Iris pigment epithelial cell (primary cell): Measurements from ENCODE around the gene PARP15.

ENCODE experiments used
- DNase-seq: peaks from one replicate; pipeline ENCODE4 v3.0.0-alpha.2; 2011; ENCODE audit warnings: low read depth

PARP15 gene

DNA sequence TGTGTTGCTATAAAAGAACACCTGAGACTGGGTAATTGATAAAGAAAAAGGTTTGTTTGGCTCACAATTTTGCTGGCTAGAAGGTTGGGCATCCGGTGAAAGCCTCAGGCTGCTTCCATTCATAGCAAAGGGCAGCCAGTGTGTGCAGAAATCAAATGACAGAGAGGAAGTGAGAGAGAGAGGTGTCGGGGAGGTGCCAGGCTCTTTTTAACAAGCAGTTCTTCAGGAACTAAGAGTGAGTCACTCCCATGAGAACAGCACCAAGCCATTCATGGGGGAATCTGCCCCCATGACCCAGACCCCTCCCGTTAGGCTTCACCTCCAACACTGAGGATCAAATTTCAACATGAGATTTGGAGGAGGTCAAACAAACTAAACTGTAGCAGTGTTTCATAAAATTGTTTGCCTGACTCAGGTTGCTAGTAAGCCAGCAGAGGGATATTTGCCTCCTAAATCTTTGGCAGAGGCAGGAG lies 4.5 kb upstream of the PARP15 start:
- DNase-seq = peak; percentile 50

DNA sequence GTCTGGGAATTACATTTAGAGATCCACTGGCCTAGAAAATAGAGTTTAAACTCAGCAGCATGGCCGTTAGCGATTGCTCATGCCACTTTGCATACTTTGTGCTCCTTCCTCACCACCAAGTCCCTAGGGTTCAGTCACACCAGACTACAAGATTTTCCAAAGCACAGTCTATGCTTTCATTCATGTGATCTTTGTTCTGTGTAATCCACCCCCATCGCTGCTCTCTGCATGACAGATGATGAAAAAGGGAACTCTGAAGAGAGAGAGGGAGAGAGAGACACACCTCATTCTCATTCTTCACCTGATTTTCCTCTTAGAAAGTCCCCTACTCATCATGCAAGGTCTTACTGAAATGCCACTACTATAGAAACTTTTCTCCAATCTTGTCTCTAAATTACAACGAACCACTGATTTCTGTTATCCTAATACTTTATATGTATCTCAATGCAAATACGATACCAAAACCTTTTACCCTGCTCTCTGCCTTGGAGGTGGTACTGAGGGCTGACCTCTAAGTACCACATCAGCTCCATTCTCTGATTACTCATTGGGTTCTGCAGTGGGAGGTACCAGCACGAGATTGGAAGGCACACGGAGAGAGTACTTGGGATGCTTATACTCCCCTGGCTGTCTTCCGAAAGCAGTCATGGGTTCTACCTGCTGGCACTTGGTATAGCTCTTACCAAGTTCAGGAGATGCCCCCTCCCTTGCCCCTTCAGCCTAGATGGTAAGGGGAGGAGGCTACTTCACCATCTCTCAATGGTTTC lies 1.1 kb upstream of the PARP15 start:
- DNase-seq = no peak

DNA sequence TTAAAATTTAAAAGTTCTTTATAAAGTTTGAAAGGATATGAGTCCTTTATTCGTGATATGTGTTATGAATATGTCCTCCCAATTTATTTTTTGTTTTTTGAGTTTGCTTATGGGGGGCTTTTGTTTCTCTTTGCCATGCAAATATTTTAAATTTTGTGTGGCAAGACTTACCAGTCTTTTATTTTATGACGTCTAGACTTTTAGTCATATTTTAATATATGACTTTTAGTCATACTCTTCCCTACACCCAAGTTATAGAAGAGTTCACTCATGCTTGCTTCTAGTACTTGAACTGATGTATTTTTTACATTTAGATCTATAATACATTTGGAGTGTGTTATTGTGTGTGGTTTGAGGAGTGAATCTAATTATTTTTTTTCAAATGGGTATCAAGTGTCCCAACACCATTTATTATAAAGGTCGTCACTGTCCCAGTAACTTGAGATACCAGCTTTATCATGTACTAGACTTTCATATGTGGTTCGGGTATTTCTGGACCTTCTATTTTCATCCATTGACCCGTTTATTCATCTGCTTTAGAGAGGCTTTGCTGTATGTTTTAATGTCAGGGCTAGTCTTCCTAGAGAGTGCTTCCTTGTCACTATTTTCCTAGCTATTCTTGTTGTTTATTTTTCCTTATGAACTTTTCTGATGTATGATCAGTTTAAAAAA lies 755 bp downstream of the PARP15 start:
- no peak for DNase-seq

DNA sequence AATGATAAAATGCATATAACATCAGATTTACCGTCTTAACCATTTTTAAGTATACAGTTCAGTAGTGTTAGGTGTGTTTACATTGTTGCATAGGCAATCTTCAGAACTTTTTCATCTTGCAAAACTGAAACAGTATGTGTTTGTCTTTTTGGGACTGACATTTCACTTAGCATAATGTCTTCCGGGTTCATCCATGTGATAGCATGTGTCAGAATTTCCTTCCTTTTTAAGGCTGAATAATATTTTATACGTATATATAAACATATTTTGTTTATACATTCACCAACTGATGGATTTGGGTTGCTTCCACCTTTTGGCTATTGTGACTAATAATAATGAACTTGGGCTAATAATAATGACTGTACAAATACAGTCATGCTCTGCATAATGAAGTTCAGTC lies 3.0 kb downstream of the PARP15 start:
- DNase-seq = no peak

DNA sequence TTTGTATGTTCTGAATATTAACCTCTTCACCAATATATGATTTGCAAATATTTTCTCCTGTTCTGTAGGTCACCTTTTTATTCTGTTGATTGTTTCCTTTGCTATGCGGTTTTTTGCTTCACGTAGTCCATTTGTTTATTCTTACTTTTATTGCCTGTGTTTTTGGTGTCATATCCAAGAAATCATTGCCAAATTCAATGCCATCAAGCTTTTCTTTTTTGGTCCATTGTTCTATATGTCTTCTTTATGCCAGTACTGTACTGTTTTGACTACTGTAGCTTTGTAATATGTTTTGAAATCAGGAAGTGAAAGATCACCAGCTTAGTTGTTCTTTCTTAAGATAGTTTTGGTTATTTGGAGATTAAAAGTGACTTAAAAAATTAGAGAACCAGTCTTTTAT lies 4.2 kb downstream of the PARP15 start:
- DNase-seq = no peak

DNA sequence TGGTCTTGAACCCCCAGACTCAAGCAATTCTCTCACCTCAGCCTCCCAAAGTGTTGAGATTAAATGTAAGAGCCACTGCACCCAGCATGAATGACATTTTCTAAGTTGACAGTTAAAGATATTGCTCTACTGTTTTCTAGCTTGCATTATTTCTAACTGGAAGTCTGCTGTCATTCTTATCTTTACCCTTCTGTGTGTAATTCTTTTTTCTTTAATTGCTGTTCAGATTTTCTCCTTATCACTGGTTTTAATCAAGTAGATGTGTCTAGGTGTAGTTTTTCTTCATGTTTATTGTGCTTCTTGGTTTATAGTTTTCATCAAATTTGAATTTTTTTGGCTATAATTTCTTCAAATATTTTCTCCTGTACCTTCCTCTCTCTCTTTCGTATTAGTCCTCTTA lies 4.9 kb downstream of the PARP15 start:
- DNase-seq = no peak

DNA sequence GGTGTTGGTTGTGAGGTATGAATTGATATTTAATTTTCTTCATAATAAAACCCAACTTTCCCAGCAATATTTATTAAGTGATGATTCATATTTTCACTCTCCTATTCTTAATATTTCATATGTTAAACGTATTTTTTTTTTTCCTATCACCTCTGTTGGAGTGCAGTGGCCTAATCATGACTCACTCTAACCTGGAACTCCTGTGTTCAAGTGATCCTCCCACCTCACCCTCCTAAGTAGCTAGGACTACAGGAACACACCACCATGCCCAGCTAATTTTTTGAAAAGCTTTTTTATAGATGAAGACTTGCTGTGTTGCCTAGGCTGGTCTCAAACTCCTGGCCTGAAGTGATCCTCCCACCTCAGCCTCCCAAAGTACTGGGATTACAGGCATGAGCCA lies 8.6 kb downstream of the PARP15 start:
- DNase-seq = no peak

DNA sequence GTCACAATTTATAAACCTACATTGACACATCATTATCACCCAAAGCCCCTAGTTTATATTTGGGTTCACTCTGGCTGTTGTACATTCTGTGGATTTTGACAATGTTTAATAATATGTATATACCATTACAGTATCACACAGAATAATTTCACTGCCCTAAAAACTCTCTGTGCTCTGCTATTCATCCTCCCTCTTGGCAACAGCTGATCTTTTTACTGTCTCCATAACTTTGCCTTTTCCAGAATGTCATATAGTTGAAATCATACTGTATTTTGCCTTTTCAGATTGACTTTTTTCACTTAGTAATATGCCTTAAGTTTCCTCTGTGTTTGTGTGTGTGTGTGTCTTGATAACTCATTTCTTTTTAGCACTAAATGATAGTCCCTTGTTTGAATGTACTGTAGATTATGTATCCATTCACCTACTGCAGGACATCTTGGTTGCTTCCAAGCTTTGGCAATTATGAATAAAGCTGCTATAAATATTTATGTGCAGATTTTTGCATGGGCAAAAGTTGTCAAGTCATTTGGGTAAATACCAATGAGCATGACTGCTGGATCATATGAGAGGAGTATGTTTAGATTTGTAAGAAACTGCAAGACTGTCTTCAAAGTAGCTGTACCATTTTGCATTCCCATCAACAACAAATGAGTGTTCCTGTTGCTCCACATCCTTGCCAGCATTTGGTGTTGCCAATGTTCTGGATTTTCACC lies 9.5 kb downstream of the PARP15 start:
- DNase-seq = no peak

DNA sequence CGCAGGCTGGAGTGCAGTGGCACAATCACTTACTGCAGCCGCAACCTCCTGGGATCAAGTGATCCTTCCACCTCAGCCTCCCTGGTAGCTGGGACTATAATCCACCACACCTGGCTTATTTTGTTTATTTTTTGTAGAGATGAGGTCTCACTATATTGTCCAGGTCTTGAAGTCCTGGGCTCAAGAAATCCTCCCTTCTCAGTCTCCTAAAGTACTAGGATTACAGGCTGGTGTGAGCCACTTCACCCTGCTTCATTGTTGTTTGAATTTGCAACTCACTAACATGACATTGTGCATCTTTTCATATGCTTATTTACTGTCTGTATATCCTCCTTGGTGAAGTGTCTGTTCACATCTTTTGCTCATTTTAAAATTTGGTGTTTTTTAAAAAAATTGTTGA lies 10.1 kb downstream of the PARP15 start:
- DNase-seq = no peak

DNA sequence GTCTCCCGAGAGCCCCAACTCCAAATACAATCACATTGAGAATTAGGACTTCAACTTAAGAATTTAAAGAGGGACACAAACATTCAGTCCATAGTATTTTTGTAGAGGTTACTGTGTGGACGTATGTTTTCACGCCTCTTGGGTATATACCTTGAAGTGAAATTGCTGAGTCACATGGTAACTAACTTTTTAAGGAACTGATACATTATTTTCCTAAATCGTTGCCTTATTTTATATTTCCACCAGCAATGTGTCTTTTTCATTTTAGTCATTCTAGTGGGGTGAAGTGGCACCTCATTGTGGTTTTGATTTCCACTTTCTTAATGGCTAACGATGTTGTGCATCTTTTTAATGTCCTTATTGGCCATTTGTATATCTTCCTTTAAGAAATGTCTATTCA lies 11.8 kb downstream of the PARP15 start:
- no peak for DNase-seq

DNA sequence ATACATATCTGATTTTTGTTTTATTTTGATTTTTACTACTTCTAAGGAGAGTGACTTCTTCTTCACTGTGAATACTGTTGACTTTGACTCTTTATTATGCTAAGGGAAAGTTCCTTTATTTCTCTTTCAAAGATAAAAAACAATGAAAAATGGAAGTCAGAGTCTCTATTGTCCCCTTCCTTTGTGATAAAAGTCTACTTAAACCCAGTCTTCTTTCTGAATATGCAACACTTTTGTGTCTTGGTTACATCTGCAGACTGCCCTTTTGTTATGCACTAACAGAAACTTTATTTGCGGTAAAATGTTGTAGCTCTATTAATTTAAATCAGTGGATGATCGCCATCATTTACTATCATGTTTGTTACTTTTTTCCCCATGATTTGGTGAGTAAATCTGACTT lies 13.2 kb downstream of the PARP15 start:
- no peak for DNase-seq

DNA sequence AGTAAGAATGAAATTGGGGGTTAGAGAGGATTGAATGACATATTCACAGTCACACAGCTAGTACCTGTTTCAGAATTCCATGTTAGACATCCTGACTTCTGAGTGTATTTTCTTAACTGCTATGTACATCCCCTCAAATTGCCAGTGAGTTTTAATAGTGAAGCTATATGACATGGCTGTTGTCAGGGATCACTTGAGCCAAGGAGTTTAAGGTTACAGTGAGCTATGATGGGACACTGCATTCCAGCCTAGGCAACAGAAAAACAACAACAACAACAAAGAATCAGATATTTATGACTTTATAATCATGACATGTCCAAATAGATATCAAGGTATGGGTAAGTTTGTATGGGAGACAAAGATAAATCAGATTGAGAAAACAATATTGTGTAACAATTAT lies 16.6 kb downstream of the PARP15 start:
- no peak for DNase-seq

DNA sequence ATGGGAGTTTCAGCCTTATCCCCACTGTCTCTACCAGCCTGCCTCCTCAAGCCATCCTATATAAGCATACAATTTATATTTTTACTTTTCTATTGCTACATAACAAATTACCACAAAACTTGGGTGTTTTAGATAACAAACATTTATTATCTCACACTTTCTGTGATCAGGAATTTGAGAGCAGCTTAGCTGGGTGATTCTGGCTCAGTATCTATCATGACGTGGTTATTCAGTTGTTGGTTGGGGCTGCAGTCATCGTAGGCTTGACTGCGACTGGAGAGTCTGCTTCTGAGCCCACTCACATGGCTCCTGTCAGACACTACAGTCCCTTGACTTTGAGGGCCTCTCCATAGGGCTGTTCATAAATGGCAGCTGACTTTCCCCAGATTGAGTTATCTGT lies 20.7 kb downstream of the PARP15 start:
- DNase-seq = no peak

DNA sequence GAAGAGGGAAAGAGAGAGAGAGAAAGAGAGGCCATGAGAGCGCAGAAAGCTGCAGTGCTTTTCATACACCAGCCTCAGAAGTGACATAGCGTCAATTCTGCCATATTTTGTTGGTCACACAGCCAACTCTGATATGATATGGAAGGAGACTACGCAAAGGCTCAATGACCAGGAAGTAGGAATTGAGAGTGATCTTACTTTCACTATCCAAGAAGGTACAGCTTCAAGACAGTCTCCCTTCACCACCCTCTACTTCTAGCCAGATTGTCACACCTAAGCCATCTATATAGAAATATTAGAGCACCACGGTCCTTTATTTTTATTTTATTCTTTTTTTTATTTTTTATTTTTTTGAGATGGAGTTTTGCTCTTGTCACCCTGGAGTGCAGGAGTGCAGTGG lies 21.1 kb downstream of the PARP15 start:
- no peak for DNase-seq

DNA sequence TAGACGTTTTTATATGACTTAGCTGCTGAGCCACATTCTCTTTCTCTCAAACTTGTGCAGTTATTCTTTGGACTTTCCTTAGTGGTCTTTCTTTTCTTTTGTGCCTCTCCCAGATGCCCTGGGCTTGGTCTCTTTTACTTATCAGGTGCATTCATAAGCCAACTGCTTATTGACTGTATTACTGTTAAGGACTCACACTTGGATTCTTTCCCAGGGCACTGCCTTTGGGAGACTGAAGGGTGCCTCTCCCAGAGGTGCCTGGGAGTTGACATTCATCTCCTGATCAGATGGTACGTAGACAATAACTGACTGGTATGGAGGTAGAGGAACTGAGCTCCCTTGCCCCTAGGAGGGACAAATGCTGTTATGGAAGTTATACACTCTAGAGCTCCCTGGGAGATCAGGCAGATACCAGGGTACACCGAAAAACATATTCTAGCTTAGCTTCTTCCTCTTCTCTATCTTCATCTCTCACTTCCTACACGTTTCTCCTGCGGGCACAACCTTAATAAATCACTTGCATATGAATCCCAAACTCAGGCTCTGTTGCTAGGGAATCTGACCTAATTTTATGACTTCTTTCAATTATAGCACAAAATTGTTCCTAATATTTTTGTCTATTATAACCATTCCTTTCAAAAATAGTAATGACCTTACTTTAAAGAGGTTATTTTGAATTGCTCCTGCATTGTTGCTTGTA lies 24.7 kb downstream of the PARP15 start:
- DNase-seq = no peak

DNA sequence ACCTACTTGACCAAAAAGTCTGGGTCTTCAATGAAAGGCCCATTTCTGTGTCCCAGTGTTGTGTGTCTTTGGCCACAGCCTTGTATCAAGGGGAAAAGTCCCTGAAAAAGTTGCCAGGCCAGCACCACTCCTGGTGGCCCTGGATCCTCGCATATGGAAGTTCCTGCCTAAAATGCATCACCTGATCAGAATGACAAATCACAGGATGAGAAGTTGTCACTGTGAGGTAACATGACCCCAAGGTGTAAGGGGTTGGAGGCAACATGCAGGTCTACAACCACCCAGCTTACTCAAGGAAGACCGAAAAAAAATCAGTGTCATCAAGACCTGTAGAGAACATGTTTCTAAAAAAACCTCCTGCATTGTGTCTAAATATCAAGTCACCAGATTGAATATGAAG lies 25.6 kb downstream of the PARP15 start:
- no peak for DNase-seq

DNA sequence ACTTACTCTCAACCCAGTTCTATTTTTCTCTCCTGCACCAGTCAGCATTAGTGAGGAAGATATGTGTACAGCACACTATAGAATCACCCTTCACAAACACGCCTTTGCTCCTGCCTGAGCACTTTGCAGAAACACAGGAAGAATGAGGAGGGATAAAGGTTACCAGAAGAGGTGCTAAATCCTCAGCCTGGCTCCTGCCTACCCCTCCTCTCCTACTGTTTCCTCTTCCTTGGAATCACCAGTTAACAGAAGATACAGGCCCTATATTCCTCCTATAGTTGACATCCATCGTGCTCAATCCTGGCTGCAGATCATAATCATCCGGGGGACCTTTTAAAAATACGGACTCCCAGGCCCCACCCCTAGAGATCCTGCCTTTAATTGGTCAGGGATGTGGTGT lies 28.9 kb downstream of the PARP15 start:
- DNase-seq = no peak

DNA sequence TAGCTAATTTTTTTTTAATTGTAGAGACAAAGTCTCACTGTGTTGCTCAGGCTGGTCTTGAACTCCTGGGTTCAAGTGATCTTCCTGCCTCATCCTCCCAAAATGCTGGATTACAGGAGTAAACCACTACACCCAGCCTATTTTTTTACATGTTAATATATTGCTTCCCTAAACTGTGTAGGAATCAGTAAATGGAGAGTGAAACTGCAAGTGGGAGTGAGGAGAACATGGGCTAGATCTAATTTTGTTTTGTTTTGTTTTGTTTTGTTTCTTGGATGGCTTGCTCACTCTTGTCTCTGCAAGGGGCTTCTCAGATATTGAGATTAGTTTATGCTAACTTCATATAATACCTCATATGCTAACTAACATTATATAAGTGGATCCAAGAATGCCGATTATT lies 31.5 kb downstream of the PARP15 start:
- no peak for DNase-seq

DNA sequence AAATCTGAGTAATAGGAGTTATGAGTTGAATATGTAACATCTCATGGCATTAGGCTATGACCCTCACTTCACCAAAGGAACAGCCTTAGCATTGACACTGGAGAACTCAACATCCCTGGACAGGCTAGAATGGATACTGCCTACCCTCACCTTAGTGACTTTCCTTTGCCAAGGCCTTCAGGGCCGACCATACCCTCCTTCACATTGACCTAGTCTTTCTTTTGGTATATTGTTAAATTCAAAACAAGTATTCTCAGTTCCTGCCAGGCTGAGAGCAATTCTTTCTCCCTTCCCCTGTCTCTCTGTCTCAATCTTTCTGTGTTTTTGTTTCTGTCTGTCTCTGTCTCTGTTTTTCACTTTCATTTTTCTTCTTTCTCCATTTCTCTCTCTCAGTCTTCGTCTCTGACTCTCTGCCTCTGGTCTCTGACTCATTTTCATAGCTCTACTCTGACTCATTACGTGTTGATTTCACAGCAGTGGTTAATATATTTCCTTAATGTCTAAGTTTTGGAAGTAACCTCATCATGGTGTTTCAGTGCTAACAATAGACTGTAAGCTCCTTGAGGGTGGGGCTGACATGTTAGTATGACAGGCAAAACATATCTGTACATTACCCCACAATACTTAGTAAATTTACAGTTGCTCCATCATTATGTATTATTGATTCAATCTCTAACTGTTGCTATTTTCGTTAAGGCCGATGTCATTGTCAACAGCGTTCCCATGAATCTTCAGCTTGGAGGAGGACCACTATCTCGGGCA lies 32.5 kb downstream of the PARP15 start:
- peak; percentile 86 for DNase-seq

DNA sequence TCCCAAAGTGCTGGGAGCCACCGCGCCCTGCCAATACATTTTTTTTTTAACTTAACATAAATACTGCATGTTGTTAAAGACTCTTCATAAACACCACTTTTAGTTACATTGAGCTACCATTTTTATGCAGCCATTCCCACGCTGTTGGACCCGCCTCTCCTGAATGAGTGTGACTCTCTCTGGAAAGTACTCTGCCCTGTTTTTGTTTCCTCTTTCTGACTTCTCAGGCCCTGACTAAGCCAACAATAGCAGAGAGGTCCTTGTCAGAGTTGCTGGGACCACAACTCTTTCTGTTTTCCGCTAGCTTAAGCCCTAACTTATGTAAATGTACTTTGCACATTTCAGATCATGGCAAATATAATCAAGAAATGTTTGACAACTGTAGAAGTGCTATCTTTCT lies 35.2 kb downstream of the PARP15 start:
- DNase-seq = no peak

DNA sequence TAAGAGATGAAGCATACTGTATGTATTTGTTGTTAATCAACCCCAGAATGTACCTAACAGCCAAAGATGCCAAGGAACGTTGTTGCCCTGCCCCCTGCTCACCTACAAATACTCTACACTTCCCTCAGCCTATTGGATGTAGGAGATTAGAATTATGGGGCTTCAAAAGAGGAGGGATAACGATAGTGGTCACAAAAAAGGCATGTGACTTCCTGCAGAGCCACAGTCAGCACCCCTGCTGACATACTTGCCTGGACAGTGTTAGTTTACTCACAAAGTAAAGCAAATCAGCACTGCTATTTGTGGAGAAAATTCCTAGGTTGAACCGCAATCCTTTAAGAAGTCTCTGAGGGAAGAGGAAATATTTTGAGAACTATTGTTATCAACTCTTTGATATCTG lies 37.9 kb downstream of the PARP15 start:
- DNase-seq = no peak

DNA sequence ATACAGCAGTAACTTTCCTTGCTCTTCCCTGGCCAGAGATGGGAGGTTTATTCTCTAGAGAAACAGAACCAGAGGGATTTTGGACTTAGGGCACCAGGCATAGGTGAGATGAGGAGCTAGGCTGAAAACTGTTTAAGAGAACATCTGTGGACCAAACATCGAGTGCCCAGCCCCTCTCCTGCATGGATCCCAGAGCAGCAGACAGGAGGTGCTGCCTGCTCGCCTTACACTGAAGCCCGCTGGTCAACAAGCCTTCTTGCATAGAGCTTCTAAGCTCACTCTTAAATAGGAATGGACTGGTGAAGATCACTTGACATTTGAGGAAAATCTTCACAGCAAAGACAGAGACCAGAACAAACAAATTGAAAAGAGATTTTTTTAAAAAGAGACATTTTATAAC lies 41.2 kb downstream of the PARP15 start:
- no peak for DNase-seq
